H1 (cell line): ENCODE data around the gene SEMA3D.

Source experiments
- ATF2 ChIP-seq: IDR thresholded peaks from 2 replicates; pipeline ENCODE4 v1.6.1; 2012; ENCODE audit warnings: low read length, inconsistent platforms
- ATF3 ChIP-seq: IDR thresholded peaks from 2 replicates; pipeline ENCODE4 v1.6.1; 2011; ENCODE audit warnings: low read depth, mild to moderate bottlenecking, low read length; ENCODE audit not compliant: insufficient read depth
- CBX8 ChIP-seq: fragments of 300-800, 300-1000 bp; sonication (generic); IDR thresholded peaks from 2 replicates; pipeline ENCODE4 v1.7.1; 2016; ENCODE audit warnings: low read depth, low read length, borderline replicate concordance
- CTCF ChIP-seq, 3 experiments: IDR thresholded peaks; 1 replicate in 2 of 3; 2 replicates in 1 of 3; pipeline versions ENCODE4 v1.5.1 to v1.6.1; 2011; ENCODE audit warnings: low read length in 3 of 3, mild to moderate bottlenecking in 3 of 3, inconsistent platforms in 2 of 3, low read depth in 1 of 3, moderate library complexity in 1 of 3; ENCODE audit not compliant: insufficient read depth in 1 of 3; ENCODE audit errors: control extremely low read depth in 1 of 3
- E2F6 ChIP-seq: IDR thresholded peaks from 2 replicates; pipeline ENCODE4 v1.6.1; 2012; ENCODE audit warnings: inconsistent platforms
- EGR1 ChIP-seq: IDR thresholded peaks from 2 replicates; pipeline ENCODE4 v1.6.1; 2011; ENCODE audit warnings: low read depth, low read length, borderline replicate concordance
- EP300 ChIP-seq, 2 experiments: IDR thresholded peaks; 1 replicate in 1 of 2; 2 replicates in 1 of 2; pipeline ENCODE4 v1.6.1; 2011 to 2012; ENCODE audit warnings: low read depth in 2 of 2, low read length in 2 of 2, mild to moderate bottlenecking in 2 of 2, borderline replicate concordance in 1 of 2, inconsistent platforms in 1 of 2, moderate library complexity in 1 of 2
- JUN ChIP-seq: IDR thresholded peaks from 2 replicates; pipeline ENCODE4 v1.6.1; 2011; ENCODE audit warnings: low read depth, mild to moderate bottlenecking, improper control_type of control experiment, low read length
- MAFK ChIP-seq: IDR thresholded peaks from 2 replicates; pipeline ENCODE4 v1.6.1; 2012; ENCODE audit warnings: low read depth, mild to moderate bottlenecking, improper control_type of control experiment, low read length
- MAX ChIP-seq: IDR thresholded peaks from 2 replicates; pipeline ENCODE4 v1.6.1; 2012; ENCODE audit warnings: inconsistent platforms
- POLR2A ChIP-seq, 2 experiments: IDR thresholded peaks; 1 replicate in 1 of 2; 2 replicates in 1 of 2; pipeline ENCODE4 v1.6.1; 2011; ENCODE audit warnings: low read depth in 2 of 2, low read length in 2 of 2, mild to moderate bottlenecking in 2 of 2; ENCODE audit errors: control extremely low read depth in 1 of 2
- RAD21 ChIP-seq, 2 experiments: IDR thresholded peaks in 1 of 2; conservative IDR thresholded peaks in 1 of 2; 2 replicates each; pipeline ENCODE4 v1.6.1; 2011; ENCODE audit warnings: low read depth in 2 of 2, low read length in 2 of 2, improper control_type of control experiment in 1 of 2, inconsistent platforms in 1 of 2, mild to moderate bottlenecking in 1 of 2, moderate library complexity in 1 of 2
- SIN3A ChIP-seq, 2 experiments: IDR thresholded peaks in 1 of 2; conservative IDR thresholded peaks in 1 of 2; 2 replicates each; pipeline ENCODE4 v1.6.1; 2011 to 2012; ENCODE audit warnings: low read length in 2 of 2, improper control_type of control experiment in 1 of 2, low read depth in 1 of 2, mild to moderate bottlenecking in 1 of 2

GRCh38 chr7:85226361-85227085 lies 39.7 kb upstream of the SEMA3D start:
- no peak for TF ChIP-seq RAD21 (IDR thresholded peaks at IDR 0.05 in 1 of 2, conservative IDR thresholded peaks at IDR 0.05 in 1 of 2; ENCODE audit: low read depth in 2 of 2, low read length in 2 of 2)
- TF ChIP-seq MAX, result no peak
- TF ChIP-seq MAFK, result no peak
- TF ChIP-seq CTCF (IDR thresholded peaks at IDR 0.05; ENCODE audit: control extremely low read depth in 1 of 3, insufficient read depth in 1 of 3, low read depth in 1 of 3, low read length in 3 of 3), result no peak
- TF ChIP-seq ATF3, result no peak
- no peak for TF ChIP-seq POLR2A (IDR thresholded peaks at IDR 0.05; ENCODE audit: control extremely low read depth in 1 of 2, low read depth in 2 of 2, low read length in 2 of 2)
- no peak for TF ChIP-seq SIN3A (conservative IDR thresholded peaks at IDR 0.05 in 1 of 2, IDR thresholded peaks at IDR 0.05 in 1 of 2; ENCODE audit: low read depth in 1 of 2, low read length in 2 of 2)
- TF ChIP-seq ATF2, result no peak
- no peak for TF ChIP-seq EP300 (IDR thresholded peaks at IDR 0.05; ENCODE audit: borderline replicate concordance in 1 of 2, low read depth in 2 of 2, low read length in 2 of 2)
- no peak for TF ChIP-seq JUN
- TF ChIP-seq CBX8, result no peak
- TF ChIP-seq E2F6, result no peak
- TF ChIP-seq EGR1, result no peak
